Gastrocnemius medialis (tissue), 4 donors: ENCODE data around the gene ACACA. TPM values are rescaled to one million over a fixed set of nuclear protein-coding genes. Genes with fewer than 3 reads are reported as not detected.

Source experiments
- ATAC-seq, 2 donors: fragments of 150-250 bp; one replicate each; pipeline ENCODE4 v1.9.1; 2016
- DNase-seq, 2 donors: peaks; one replicate each; pipeline ENCODE4 v3.0.0-alpha.2; 2019
- H3K27ac ChIP-seq, 4 donors: fragments of 200-600 bp; sonication (generic); 1 replicate in 1 of 4; 2 replicates in 3 of 4; pipeline ENCODE4 v1.5.1; 2016 to 2018; ENCODE audit warnings: mild to moderate bottlenecking in 2 of 4, moderate library complexity in 1 of 4
- H3K27me3 ChIP-seq, 3 donors: fragments of 200-600 bp; sonication (generic) in 2 of 3; 1 replicate in 1 of 3; 2 replicates in 2 of 3; pipeline versions ENCODE4 v1.5.1 to v1.6.0; 2016 to 2019; ENCODE audit warnings: mild to moderate bottlenecking in 1 of 3, moderate library complexity in 1 of 3
- H3K36me3 ChIP-seq, 2 donors: fragments of 200-600 bp; sonication (generic) in 1 of 2; one replicate each; pipeline ENCODE4 v1.5.1; 2017 to 2018
- H3K4me1 ChIP-seq, 2 donors: fragments of 200-600 bp; sonication (generic) in 1 of 2; one replicate each; pipeline ENCODE4 v1.5.1; 2016 to 2017; ENCODE audit warnings: mild to moderate bottlenecking in 2 of 2
- H3K4me3 ChIP-seq, 4 donors: fragments of 200-600 bp; sonication (generic) in 3 of 4; 1 replicate in 1 of 4; 2 replicates in 3 of 4; pipeline ENCODE4 v1.5.1; 2016 to 2019; ENCODE audit warnings: mild to moderate bottlenecking in 2 of 4
- H3K9me3 ChIP-seq, 3 donors: fragments of 200-600 bp; sonication (generic) in 2 of 3; 1 replicate in 1 of 3; 2 replicates in 2 of 3; pipeline ENCODE4 v1.5.1; 2016 to 2019
- POLR2A ChIP-seq, 2 donors: fragments of 450-650 bp; IDR thresholded peaks; one replicate each; pipeline ENCODE4 v1.6.1; 2017; ENCODE audit warnings: antibody characterized with exemption in 2 of 2, mild to moderate bottlenecking in 2 of 2, moderate library complexity in 2 of 2
- in situ Hi-C, 4 donors: fragments of 200-750 bp; cut with MboI; loops; one replicate each; pipeline versions ENCODE4 v1.15.0 to v1.8.0; 2017; ENCODE audit warnings: low sequenced_read_pairs in 4 of 4
- intact Hi-C: fragments of 100-400 bp; cut with DNase I; formaldehyde crosslinking; loops from one replicate; pipeline ENCODE4 v1.15.1; 2023; ENCODE audit warnings: low total_unique reads
- total RNA-seq, 4 donors: library from RNA; depleted of rRNA; stranded (reverse); fragments of >200 nt; gene quantifications; one replicate each; pipeline versions ENCODE4 v1.1.0 to v1.2.3, GENCODE V29; 2016
- TF ChIP-seq, protein P1 (sequence below), 5 experiments: fragments of 450-650 bp in 3 of 5; fragments of 200-600 bp in 2 of 5; sonication (generic) in 2 of 5; IDR thresholded peaks in 4 of 5; conservative IDR thresholded peaks in 1 of 5; 1 replicate in 4 of 5; 2 replicates in 1 of 5; pipeline ENCODE4 v1.5.1; 2016 to 2019; ENCODE audit warnings: antibody characterized with exemption in 5 of 5, mild to moderate bottlenecking in 3 of 5, moderate library complexity in 3 of 5

The ACACA gene
- total RNA-seq, 4 donors from 2014 or later: 13.4 to 28.9 (median 18.9) TPM

DNA sequence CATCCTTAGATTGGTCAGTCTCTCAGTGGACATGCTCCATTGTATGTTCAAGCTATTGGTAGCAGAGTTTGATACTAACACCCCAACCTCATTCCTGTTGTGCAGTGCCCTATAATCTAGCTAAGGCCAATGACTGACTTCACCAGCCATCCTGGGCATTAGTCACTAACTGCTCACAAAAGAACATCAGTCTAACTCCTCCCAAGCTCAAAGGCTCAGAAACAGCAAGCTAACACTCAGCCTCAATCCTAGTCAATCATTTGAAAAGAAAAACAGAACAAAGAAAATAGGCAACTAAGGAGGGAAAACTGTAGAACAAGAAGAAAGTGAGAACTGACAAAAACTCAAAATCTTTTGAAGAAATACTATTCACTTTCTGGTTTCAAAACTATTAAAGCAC lies 229.9 kb downstream of the ACACA start:
- Histone ChIP-seq H3K27me3 (no peaks in the 10 kb centered on the region), H3K4me3 (no peak overlapping the region), H3K36me3 (peaks cover 0 to 35% of the 10 kb centered on the region in 2 donors), H3K4me1 (no peaks in the 10 kb centered on the region), H3K27ac (no peak overlapping the region), H3K9me3 (no peaks in the 10 kb centered on the region)
- TF ChIP-seq, protein P1, sequence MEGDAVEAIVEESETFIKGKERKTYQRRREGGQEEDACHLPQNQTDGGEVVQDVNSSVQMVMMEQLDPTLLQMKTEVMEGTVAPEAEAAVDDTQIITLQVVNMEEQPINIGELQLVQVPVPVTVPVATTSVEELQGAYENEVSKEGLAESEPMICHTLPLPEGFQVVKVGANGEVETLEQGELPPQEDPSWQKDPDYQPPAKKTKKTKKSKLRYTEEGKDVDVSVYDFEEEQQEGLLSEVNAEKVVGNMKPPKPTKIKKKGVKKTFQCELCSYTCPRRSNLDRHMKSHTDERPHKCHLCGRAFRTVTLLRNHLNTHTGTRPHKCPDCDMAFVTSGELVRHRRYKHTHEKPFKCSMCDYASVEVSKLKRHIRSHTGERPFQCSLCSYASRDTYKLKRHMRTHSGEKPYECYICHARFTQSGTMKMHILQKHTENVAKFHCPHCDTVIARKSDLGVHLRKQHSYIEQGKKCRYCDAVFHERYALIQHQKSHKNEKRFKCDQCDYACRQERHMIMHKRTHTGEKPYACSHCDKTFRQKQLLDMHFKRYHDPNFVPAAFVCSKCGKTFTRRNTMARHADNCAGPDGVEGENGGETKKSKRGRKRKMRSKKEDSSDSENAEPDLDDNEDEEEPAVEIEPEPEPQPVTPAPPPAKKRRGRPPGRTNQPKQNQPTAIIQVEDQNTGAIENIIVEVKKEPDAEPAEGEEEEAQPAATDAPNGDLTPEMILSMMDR (IDR thresholded peaks at IDR 0.05 in 4 of 5, conservative IDR thresholded peaks at IDR 0.05 in 1 of 5): no peak
- TF ChIP-seq POLR2A (IDR thresholded peaks at IDR 0.05): no peak
- DNase-seq (no peak), ATAC-seq (no peak)
- intact Hi-C loops: no loop called here
- in situ Hi-C loops: no loop called here

DNA sequence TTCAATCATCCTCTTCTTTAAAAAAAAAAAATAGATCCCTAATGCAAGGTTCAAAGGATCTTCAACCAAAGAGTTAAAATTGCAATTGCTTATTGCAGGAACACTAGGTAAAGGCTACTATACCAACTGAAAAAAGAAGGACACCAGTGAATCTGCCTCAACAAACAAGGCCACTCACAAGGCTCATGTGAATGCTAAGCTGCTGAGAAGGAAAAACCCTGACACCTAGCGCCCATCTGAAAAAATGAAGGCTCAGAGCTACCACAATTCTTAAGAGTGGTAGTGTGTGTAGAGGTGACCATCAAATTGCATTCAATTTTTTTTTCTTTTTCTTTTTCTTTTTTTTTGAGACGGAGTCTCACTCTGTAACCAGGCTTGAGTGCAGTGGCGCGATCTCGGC lies 232.4 kb downstream of the ACACA start:
- Histone ChIP-seq H3K4me3 (no peak overlapping the region), H3K9me3 (no peaks in the 10 kb centered on the region), H3K4me1 (no peaks in the 10 kb centered on the region), H3K27ac (no peak overlapping the region), H3K36me3 (peaks cover 0 to 16% of the 10 kb centered on the region in 2 donors), H3K27me3 (no peaks in the 10 kb centered on the region)
- in situ Hi-C loops (no loop called here), intact Hi-C loops (no loop called here)
- no peak for ATAC-seq
- TF ChIP-seq POLR2A (IDR thresholded peaks at IDR 0.05): no peak
- TF ChIP-seq, protein P1 (IDR thresholded peaks at IDR 0.05 in 4 of 5, conservative IDR thresholded peaks at IDR 0.05 in 1 of 5): no peak
- no peak for DNase-seq

DNA sequence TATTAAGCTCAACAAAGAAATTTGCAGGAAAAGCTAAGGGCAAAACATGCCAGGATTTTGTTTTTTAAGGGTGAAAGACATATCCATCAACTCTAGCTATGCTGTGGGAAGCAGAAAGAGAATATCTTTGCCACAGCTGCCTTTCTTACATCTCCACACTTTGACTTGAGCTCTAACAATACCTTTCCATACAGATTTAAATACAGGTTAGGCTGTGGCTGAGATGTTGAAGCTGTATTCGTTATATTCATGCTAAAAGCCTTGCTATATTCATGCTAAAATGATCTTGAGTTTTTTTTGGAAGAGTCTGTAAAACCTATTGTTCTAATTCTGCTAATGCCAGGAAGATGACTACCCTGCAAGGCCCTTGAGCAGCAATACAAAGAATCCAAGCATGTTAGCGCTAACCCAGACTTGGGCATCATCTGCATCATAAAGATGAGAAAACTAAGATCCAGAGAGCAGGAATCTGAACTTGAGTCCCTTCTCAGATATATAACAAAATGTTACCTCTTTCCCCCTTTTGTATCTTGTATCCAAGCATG lies 235.7 kb downstream of the ACACA start:
- DNase-seq (no peak), ATAC-seq (no peak)
- peaks cover 0 to 4% of the 10 kb centered on the region in 2 donors for H3K4me1 ChIP-seq
- H3K9me3 ChIP-seq: no peaks in the 10 kb centered on the region
- no peaks in the 10 kb centered on the region for H3K27me3 ChIP-seq
- in situ Hi-C loops: no loop called here
- H3K36me3 ChIP-seq: no peaks in the 10 kb centered on the region
- no peak for TF ChIP-seq POLR2A (IDR thresholded peaks at IDR 0.05)
- TF ChIP-seq, protein P1 (IDR thresholded peaks at IDR 0.05 in 4 of 5, conservative IDR thresholded peaks at IDR 0.05 in 1 of 5): no peak
- H3K4me3 ChIP-seq: no peak overlapping the region
- intact Hi-C loops: no loop called here
- no peak overlapping the region for H3K27ac ChIP-seq

DNA sequence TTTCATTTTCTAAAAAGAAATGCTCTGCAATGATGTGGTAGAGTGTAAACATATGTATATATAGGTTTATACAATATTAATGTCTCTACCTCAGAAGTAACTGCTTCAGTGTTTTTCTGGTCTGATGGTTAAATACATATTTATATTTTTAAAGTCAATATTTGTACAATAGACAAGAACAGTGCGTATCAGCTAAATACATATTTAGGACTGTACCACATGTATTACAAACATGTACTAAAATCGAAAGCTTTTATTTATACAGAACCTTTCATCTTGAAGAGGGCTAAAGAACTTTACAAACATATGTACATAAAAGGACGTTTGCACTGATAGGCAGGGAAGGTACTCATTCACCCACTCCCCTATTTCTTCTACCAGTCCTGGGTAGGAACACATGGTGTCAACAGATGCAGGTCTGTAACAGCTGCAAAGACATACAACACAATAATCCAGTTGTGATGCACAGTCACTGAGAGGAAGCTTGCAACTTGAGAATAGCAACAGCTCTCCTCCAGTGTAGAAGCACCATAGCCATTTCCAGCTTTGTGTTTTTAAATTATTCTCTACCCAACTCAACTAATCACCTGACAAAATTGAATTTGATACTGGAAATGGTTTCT lies 237.8 kb downstream of the ACACA start:
- ATAC-seq (no peak), DNase-seq (no peak)
- Histone ChIP-seq H3K4me3 (no peak overlapping the region), H3K36me3 (no peaks in the 10 kb centered on the region), H3K27ac (no peak overlapping the region), H3K4me1 (peaks cover 0 to 4% of the 10 kb centered on the region in 2 donors), H3K9me3 (no peaks in the 10 kb centered on the region), H3K27me3 (no peaks in the 10 kb centered on the region)
- in situ Hi-C loops: no loop called here
- no peak for TF ChIP-seq POLR2A (IDR thresholded peaks at IDR 0.05)
- TF ChIP-seq, protein P1 (IDR thresholded peaks at IDR 0.05 in 4 of 5, conservative IDR thresholded peaks at IDR 0.05 in 1 of 5): no peak
- intact Hi-C loops: no loop called here
